ENCODE results near the gene SVEP1.
"Not testable (repeated sequence)": the region's sequence is repeated elsewhere in the genome, so short reads cannot be mapped to it uniquely, and the experiment has no call there.

The SVEP1 gene

DNA sequence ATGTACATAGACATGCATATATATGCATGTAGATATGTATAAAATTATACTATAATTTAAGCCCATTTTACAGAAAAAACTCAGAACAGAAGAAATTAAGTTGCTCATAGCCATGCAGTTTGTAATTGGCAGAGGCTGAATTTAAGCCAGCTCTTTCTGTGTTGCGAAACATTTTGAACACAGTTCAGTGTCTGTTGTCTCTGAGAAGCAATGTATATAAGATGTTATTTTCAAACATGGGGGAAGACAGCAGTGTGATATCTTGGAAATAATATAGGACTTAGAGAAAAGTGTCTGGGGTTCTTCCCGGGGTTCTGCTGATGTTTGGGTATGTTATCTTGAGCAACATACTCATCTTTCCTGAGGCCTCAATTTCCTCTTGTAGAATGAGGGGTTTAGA, 37.6 kb downstream of the SVEP1 start:
- DNase-seq (ENCODE audit: low read depth): peak; percentile 71
- TF ChIP-seq, protein P1, sequence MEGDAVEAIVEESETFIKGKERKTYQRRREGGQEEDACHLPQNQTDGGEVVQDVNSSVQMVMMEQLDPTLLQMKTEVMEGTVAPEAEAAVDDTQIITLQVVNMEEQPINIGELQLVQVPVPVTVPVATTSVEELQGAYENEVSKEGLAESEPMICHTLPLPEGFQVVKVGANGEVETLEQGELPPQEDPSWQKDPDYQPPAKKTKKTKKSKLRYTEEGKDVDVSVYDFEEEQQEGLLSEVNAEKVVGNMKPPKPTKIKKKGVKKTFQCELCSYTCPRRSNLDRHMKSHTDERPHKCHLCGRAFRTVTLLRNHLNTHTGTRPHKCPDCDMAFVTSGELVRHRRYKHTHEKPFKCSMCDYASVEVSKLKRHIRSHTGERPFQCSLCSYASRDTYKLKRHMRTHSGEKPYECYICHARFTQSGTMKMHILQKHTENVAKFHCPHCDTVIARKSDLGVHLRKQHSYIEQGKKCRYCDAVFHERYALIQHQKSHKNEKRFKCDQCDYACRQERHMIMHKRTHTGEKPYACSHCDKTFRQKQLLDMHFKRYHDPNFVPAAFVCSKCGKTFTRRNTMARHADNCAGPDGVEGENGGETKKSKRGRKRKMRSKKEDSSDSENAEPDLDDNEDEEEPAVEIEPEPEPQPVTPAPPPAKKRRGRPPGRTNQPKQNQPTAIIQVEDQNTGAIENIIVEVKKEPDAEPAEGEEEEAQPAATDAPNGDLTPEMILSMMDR (IDR thresholded peaks at IDR 0.05; ENCODE audit: low read length, missing control alignments): no peak

GRCh38 chr9:110538647-110539041, 40.9 kb downstream of the SVEP1 start:
- TF ChIP-seq, protein P1 (IDR thresholded peaks at IDR 0.05; ENCODE audit: low read length, missing control alignments): no peak
- no peak for DNase-seq (ENCODE audit: low read depth)
- H3K4me3 ChIP-seq (replicated peaks; ENCODE audit: low read depth, low read length): no peak overlapping the region

More for the DNA sequence above, 37.6 kb downstream of the SVEP1 start:
- H3K4me3 ChIP-seq (replicated peaks; ENCODE audit: low read depth, low read length): no peak overlapping the region

DNA sequence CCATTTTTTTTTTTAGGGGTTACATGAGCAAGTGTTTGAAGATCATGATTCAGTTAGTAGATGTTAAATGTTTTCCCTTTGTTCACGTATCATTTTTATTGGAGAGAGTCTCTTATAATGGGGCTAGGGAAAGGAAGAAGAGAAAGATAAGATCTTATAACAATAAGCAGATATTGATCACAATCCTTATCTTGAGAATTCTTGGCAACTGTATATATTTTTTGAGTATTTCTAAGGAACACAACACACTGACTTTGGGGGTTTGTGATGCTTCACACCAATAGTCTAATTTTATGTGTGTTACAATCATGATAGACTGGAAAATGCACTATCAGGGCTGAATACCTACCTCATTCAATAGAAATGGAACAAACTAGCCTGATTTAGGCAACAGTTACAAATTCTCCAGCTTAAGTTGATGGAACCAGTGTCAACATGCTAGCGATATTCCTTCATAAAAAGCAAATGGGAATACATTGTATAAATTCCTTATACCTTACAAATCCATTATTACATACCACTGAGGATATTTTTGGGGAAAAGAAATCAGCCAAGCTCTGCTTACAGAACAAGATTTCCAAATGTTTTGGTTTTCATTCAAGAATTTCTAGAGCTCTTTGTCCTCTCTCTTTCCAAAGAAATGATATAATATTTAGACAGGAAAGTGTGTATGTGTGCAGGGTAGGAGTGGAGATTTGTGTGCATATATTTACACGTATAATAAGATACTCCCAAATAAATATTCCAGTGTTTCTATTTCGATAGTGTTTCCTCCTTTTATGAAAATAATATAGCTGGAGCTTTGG, 41.5 kb downstream of the SVEP1 start:
- TF ChIP-seq, protein P1 (IDR thresholded peaks at IDR 0.05; ENCODE audit: low read length, missing control alignments): no peak
- no peak overlapping the region for H3K4me3 ChIP-seq (replicated peaks; ENCODE audit: low read depth, low read length)
- DNase-seq (ENCODE audit: low read depth): peak; percentile 89

GRCh38 chr9:110536822-110537221, 42.7 kb downstream of the SVEP1 start:
- no peak overlapping the region for H3K4me3 ChIP-seq (replicated peaks; ENCODE audit: low read depth, low read length)
- peak; percentile 95 for DNase-seq (ENCODE audit: low read depth)
- TF ChIP-seq, protein P1 (IDR thresholded peaks at IDR 0.05; ENCODE audit: low read length, missing control alignments): no peak

GRCh38 chr9:110534162-110534561, 45.4 kb downstream of the SVEP1 start:
- DNase-seq (ENCODE audit: low read depth); H3K4me3 ChIP-seq (replicated peaks; ENCODE audit: low read depth, low read length): not testable (repeated sequence)

DNA sequence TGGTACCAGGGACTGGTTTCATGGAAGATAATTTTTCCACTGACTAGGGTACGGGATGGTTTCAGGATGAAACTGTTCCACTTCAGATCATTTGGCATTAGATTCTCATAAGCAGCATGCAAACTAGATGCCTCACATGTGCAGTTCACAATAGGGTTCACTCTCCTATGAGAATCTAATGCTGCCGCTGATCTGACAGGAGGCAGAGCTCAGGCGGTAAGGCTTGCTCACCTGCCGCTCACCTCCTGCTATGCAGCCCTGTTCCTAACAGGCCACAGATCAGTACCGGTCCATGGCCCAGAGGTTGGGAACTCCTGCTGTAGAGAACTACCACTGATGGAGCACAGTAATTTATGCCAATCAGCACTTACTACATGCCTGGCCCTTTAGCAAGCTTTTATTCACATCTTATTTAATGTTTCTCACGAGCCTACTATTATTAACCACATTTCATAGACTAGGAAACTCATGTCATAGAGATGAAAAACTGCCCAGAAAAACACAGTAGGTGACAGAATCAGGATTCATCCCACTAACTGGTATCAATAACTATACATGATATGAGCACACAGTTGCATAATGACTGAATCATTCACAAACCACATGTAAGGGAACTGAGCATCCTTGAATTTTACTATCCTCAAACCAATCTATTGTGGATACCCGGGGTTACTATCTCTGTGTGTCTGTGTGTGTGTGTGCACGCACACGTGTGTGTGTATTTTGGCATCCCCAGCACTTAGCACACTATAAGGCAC, 46.5 kb downstream of the SVEP1 start:
- no peak for DNase-seq (ENCODE audit: low read depth)
- TF ChIP-seq, protein P1 (IDR thresholded peaks at IDR 0.05; ENCODE audit: low read length, missing control alignments): no peak

DNA sequence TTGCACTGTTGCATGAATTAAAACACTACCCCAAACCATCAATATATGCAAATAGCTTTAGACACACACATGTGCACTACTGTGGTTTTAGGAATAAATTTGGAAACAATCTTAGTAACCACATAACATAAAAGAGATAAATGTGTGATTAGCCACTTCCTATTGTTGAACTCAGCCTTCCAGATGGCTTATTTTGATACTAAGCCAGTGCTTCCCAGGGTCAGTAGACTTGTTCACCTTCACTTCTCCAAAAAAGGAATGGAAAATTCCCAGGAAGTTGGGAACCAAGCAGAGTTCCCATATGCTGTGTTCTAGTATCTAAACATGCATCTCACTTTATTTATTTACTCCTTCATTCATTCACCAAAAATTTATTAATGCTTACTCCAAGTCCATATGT, 47.8 kb downstream of the SVEP1 start:
- no peak overlapping the region for H3K4me3 ChIP-seq (replicated peaks; ENCODE audit: low read depth, low read length)
- TF ChIP-seq, protein P1 (IDR thresholded peaks at IDR 0.05; ENCODE audit: low read length, missing control alignments): no peak
- DNase-seq (ENCODE audit: low read depth): peak; percentile 32

More for the DNA sequence above, 46.5 kb downstream of the SVEP1 start:
- H3K4me3 ChIP-seq (replicated peaks; ENCODE audit: low read depth, low read length): no peak overlapping the region

- not testable (repeated sequence) for DNase-seq (ENCODE audit: low read depth); H3K4me3 ChIP-seq (replicated peaks; ENCODE audit: low read depth, low read length)
Observed at GRCh38 chr9:110531241-110531640, 48.3 kb downstream of the SVEP1 start.
